Stimulated activated CD4-positive, alpha-beta T cell treated with anti-CD3 and anti-CD28 coated beads, Interleukin-2, amount 100 ng/mL, for 4 hours (primary cell): ENCODE data around the gene EMC9.

Experiments
- DNase-seq: peaks from one replicate; pipeline ENCODE4 v3.0.0-alpha.2; 2020; ENCODE audit warnings: low read depth

EMC9 gene

GRCh38 chr14:24149302-24149969 lies 8.0 kb upstream of the EMC9 start:
- DNase-seq: no peak

GRCh38 chr14:24147761-24148428 lies 6.5 kb upstream of the EMC9 start:
- DNase-seq: no peak

- DNase-seq: peak; percentile 98
Observed at GRCh38 chr14:24146978-24147760, 5.8 kb upstream of the EMC9 start, which contains the start of gene RNF31. RNF31 (plus strand) TSS chr14:24147498; CDS start chr14:24147699, 201 bp downstream.

- DNase-seq: peak; percentile 73
Observed at GRCh38 chr14:24146453-24146977, 5.1 kb upstream of the EMC9 start, which contains the start of gene PSME2. PSME2 (minus strand) TSS chr14:24146610; CDS start chr14:24146581, 29 bp downstream.

DNA sequence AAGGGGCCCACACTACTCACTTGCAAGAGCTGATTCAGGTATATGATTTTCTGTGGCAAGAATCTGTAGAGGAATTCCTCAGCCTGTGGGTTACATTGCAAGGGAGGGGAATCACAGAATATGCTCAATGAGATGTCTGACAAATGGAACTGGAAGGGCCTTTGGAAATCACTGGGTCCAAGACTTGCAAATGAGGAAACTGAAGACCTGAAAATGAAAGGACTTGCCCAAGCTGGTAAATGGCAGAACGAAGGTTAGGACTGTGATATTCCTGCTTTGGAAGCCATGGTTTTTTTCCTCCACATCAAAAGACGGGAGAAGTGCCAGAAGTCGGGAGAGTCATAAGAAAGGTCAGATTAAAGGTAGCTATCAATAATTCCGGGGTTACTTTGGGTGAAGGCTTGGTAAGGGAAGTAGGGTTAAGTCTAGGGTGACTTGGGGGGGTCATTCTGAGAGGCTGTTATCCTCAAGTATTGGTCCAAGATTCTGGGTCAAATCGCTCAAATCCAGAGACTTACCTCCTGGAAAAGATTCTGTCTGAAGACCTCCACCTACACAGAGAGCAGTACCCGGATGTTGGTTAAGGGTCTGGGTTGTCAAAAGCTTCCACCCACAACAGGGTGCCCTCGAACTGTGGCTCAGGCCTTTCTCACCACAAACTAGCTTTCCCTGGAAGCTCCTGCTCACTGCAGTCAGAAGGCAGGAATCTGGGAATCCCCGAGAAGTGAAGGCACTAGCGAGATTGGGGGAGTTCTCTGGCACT lies 4.5 kb upstream of the EMC9 start:
- DNase-seq: no peak

- no peak for DNase-seq
Observed at GRCh38 chr14:24145219-24145618, 3.8 kb upstream of the EMC9 start.

GRCh38 chr14:24144451-24144850 lies 3.1 kb upstream of the EMC9 start:
- DNase-seq: no peak

GRCh38 chr14:24143511-24143910 lies 2.1 kb upstream of the EMC9 start:
- no peak for DNase-seq

DNA sequence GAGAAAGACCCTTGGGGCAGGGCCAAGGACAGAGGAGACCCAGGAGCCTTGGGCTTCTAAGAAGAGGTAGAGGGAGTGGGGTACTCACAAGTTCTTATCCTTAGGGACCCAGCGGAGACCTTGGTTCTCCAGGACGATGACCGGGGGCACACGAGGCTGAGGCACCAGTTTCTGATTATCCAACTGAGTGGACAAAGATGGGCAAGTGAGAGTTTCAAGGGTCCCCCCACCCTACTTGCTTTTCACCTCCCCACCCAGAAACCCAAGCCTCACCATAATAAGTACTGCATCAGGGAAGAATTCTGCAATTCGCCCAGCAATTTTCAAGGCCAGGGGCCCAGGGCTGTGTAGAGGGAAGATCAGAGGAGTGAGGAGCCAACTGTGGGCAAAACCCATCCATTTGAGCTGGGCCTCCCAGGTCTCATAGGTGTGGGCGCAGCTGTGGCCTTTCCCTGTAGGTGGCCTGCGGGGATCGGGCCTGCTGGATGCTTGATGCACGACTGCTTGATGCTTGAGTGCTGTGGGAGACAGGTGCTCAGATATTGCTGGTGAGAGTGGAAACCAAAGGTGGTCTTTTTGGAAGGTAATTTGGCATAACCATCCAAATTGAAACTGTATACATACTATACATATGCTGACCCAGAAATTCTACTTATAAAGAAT lies 2.0 kb downstream of the EMC9 start:
- no peak for DNase-seq

GRCh38 chr14:24138396-24139271 lies 2.8 kb downstream of the EMC9 start:
- DNase-seq: no peak

DNA sequence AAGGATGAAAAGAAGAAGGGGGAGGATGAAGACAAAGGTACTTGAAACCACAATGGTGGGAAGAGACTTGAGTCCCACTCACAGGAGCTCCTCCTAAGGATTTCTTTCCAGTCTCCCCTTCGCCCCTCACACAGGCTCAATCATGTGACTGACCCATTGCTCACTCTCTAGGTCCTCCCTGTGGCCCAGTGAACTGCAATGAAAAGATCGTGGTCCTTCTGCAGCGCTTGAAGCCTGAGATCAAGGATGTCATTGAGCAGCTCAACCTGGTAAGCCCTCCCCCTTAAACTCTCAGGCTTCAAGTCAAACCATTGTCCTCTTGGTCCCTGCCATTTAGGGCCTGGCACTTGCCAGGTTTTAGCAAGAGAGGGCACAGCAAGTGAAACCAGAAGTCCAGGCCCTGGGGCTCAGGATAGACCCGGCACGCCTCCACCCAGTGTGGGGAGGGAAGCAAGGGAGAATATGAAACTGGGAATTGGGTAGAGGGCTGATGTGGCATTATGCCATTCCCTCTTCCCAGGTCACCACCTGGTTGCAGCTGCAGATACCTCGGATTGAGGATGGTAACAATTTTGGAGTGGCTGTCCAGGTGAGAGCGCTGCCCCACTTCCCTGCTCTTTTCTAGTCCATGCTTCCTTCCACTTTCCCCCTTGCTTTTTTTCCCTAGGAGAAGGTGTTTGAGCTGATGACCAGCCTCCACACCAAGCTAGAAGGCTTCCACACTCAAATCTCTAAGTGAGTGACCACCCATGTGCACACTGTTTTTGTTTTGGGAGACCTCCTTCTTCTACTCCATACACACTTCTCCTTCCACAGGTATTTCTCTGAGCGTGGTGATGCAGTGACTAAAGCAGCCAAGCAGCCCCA lies 3.6 kb downstream of the EMC9 start:
- no peak for DNase-seq

DNA sequence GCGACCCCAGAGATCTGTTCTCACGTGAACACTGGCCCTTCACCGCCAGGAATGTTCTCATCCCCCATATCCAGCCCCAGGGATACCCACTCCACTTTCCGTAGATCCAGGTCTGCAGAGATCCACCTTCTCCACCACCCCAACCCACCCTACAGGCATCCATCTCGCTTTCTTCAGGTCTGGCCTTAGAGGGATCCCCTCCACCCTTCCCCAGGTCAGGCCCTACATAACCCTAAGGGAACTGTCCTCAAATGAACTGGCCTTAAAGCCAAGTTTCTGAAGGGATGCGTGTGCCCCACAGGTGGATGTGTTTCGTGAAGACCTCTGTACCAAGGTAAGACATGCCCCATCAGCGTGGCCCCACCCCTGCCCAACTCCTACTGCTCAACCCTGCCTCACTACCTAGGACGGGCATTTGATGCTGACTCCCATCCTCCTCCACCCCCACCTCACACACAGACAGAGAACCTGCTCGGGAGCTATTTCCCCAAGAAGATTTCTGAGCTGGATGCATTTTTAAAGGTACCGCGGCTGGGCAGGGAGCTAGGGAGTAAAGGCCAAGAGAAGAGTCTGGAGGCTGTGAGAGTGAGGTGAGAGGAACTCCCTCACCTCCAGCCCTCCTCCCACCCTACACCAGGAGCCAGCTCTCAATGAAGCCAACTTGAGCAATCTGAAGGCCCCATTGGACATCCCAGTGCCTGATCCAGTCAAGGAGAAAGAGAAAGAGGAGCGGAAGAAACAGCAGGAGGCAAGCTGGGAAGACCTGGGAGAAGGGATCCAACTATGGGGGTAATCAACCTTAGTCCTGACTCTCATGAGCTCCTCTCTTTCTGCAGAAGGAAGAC lies 4.5 kb downstream of the EMC9 start:
- no peak for DNase-seq

DNA sequence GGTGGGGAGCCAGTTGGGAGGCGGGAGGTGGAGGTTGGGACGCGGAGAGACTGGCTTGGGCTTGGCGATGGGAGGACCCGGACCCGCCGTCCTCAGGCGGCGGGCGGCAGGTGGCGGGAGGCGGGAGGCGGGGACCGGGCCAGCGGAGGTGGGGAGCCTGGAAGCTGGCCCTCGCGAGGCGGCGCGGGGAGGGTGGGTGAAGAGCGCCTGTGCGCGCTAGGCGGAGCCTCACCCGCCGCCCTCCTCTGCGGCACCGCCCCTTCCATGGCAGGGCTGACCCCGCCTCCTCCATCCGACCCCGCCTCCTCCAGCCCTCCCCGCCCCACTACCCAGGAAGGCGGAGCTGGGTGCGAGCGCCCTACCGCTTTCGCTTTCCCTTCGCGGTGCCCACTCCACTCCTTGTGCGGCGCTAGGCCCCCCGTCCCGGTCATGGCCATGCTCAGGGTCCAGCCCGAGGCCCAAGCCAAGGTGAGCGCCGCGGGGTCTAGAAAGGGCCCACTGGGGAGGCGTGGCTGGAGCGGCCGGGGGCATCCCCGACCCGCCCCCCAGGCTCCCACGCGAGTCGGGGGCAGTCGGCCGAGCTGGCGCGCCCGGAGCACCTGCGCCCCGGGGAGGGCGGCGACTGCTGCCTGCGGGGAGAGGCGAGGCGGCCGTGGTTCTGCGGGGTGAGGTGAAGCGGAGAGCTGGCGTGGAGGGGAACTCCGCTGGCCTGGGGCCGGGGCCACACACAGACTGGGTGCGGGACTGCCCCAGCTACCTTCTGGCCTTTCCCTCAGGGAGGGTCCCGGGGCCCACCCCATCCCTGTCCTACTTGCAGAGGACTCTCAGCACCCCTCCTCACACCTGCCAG lies 5.3 kb downstream of the EMC9 start, which contains the start of gene PSME1:
Gene PSME1 (plus strand): TSS at position 361 of the 850 bp plus-strand sequence. CDS start 69 bp downstream, at position 430.
- peak; percentile 92 for DNase-seq

DNA sequence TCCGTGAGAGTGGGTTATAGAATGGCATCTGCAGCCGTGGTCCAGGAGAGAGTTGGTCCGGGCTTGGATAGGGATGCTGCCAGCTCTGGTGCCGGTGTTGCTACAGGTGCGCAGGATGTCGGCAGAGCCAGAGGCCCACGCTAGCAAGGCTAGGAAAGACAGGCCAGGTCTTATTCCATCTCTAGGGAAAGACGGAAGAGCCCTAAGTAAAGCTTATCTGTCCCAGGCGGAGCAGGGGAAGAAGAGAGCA lies 5.9 kb downstream of the EMC9 start:
- no peak for DNase-seq

- DNase-seq: no peak
Observed at GRCh38 chr14:24133735-24134134, 7.7 kb downstream of the EMC9 start.

DNA sequence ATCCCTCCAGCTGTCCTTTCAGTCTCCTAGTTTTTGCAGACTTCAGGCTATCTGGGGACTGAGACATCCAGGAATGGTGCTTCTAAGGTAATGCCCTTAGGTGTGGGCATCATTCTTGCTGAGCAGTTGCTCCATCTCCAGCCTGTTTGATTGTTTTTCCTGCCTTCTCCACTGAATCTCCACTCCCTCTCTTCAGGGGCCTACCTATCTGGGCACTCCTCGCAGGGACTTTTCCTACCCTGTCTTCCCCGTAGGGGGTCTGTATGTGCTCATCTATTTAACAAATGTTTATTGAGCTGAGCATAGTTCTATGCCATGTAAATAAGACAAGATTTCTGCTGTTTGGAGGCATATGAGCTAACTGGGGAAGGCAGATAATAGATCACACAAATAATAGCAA lies 8.4 kb downstream of the EMC9 start:
- DNase-seq: no peak

GRCh38 chr14:24132061-24132685 lies 9.2 kb downstream of the EMC9 start:
- no peak for DNase-seq
